Liver (tissue), 9 donors: ENCODE measurements around the gene NAA10. TPM values are rescaled to one million over a fixed set of nuclear protein-coding genes. Genes with fewer than 3 reads are reported as not detected.
A peak's percentile ranks its signal among the peaks of the same experiment; 100 is the strongest.

ENCODE experiments used
- DNase-seq: peaks from one replicate; pipeline ENCODE4 v3.0.0-alpha.2; 2017; ENCODE audit warnings: low spot score
- H3K27ac ChIP-seq, 2 donors: one replicate each; pipeline ENCODE4 v1.7.0; 2013; ENCODE audit warnings: inconsistent platforms in 2 of 2, low read length in 2 of 2, control low read depth in 1 of 2, low read depth in 1 of 2, mild to moderate bottlenecking in 1 of 2
- H3K27me3 ChIP-seq, 4 donors: one replicate each; pipeline versions ENCODE4 v1.6.1 to v1.7.0; 2013; ENCODE audit warnings: low read length in 3 of 4, inconsistent platforms in 1 of 4, mild to moderate bottlenecking in 1 of 4, moderate library complexity in 1 of 4; ENCODE audit not compliant: control insufficient read depth in 4 of 4, insufficient read depth in 4 of 4
- H3K36me3 ChIP-seq, 4 donors: one replicate each; pipeline versions ENCODE4 v1.6.1 to v1.7.0; 2013; ENCODE audit warnings: low read length in 3 of 4, mild to moderate bottlenecking in 3 of 4, low read depth in 1 of 4, moderate library complexity in 1 of 4; ENCODE audit not compliant: control insufficient read depth in 4 of 4, insufficient read depth in 3 of 4
- H3K4me1 ChIP-seq, 4 donors: one replicate each; pipeline versions ENCODE4 v1.6.1 to v1.7.0; 2013; ENCODE audit warnings: low read length in 3 of 4, mild to moderate bottlenecking in 3 of 4, moderate library complexity in 1 of 4; ENCODE audit not compliant: control insufficient read depth in 4 of 4, insufficient read depth in 4 of 4
- H3K4me3 ChIP-seq, 3 donors: one replicate each; pipeline versions ENCODE4 v1.6.1 to v1.7.0; 2013; ENCODE audit warnings: low read length in 3 of 3, control low read depth in 1 of 3, low read depth in 1 of 3, mild to moderate bottlenecking in 1 of 3
- H3K9ac ChIP-seq, 2 donors: one replicate each; pipeline ENCODE4 v1.7.0; 2013; ENCODE audit warnings: low read length in 2 of 2, mild to moderate bottlenecking in 2 of 2, moderate library complexity in 2 of 2, control low read depth in 1 of 2, low read depth in 1 of 2
- H3K9me3 ChIP-seq, 4 donors: one replicate each; pipeline versions ENCODE4 v1.6.1 to v1.7.0; 2013; ENCODE audit warnings: low read length in 3 of 4; ENCODE audit not compliant: control insufficient read depth in 4 of 4
- EGR1 ChIP-seq, 2 donors: IDR thresholded peaks; 2 replicates each; pipeline ENCODE4 v1.6.1; 2016 to 2018; ENCODE audit warnings: antibody characterized with exemption in 2 of 2, low read depth in 2 of 2
- FOXA2 ChIP-seq: IDR thresholded peaks from 2 replicates; pipeline ENCODE4 v1.6.1; 2016; ENCODE audit warnings: antibody characterized with exemption
- GABPA ChIP-seq, 2 donors: IDR thresholded peaks in 1 of 2; conservative IDR thresholded peaks in 1 of 2; 2 replicates each; pipeline ENCODE4 v1.6.1; 2016; ENCODE audit warnings: antibody characterized with exemption in 2 of 2, mild to moderate bottlenecking in 1 of 2, moderate library complexity in 1 of 2
- HNF4G ChIP-seq: IDR thresholded peaks from 2 replicates; pipeline ENCODE4 v1.6.1; 2016; ENCODE audit warnings: antibody characterized with exemption
- JUND ChIP-seq, 2 donors: IDR thresholded peaks; 2 replicates each; pipeline ENCODE4 v1.6.1; 2016; ENCODE audit warnings: antibody characterized with exemption in 2 of 2
- NR2F2 ChIP-seq: IDR thresholded peaks from 2 replicates; pipeline ENCODE4 v1.6.1; 2016; ENCODE audit warnings: antibody characterized with exemption
- RXRA ChIP-seq, 2 donors: IDR thresholded peaks; 2 replicates each; pipeline ENCODE4 v1.6.1; 2017 to 2018; ENCODE audit warnings: antibody characterized with exemption in 2 of 2, mild to moderate bottlenecking in 1 of 2
- SP1 ChIP-seq: IDR thresholded peaks from 2 replicates; pipeline ENCODE4 v1.6.1; 2018; ENCODE audit warnings: antibody characterized with exemption, mild to moderate bottlenecking
- TAF1 ChIP-seq: conservative IDR thresholded peaks from 2 replicates; pipeline ENCODE4 v1.6.1; 2016; ENCODE audit warnings: antibody characterized with exemption, mild to moderate bottlenecking
- YY1 ChIP-seq: IDR thresholded peaks from 2 replicates; pipeline ENCODE4 v1.6.1; 2016; ENCODE audit warnings: antibody characterized with exemption, mild to moderate bottlenecking
- WGBS: extraction: QIAGEN DNeasy Blood & Tissue Kit; methylation state at CpG from one replicate; pipeline ENCODE4 v1.1.7; 2013; 5-methylcytosine and 5-hydroxymethylcytosine counted together
- polyA plus RNA-seq, 2 donors: library from polyadenylated mRNA; stranded (reverse) in 1 of 2; unstranded in 1 of 2; fragments of 200-250 nt in 1 of 2; fragments of >200 nt in 1 of 2; fragmentation: Nextera tagmentation in 1 of 2; extraction: Ambion mirVana in 1 of 2; gene quantifications; one replicate each; pipeline versions ENCODE4 v1.2.1 to v1.2.3, GENCODE V29; 2013 to 2015
- total RNA-seq, 2 donors: library from RNA; depleted of rRNA; stranded (reverse); fragments of >200 nt; gene quantifications; one replicate each; pipeline ENCODE4 v1.2.3, GENCODE V29; 2014
- TF ChIP-seq, protein P1 (sequence below): IDR thresholded peaks from 2 replicates; pipeline ENCODE4 v1.6.1; 2016; ENCODE audit warnings: antibody characterized with exemption
- TF ChIP-seq, protein P2 (sequence below): fragments of 150-350 bp; IDR thresholded peaks from 2 replicates; pipeline ENCODE4 v1.5.1; 2017; ENCODE audit warnings: improper control_type of control experiment, low read depth, low read length; ENCODE audit not compliant: missing input control
- TF ChIP-seq, protein P3 (sequence below): IDR thresholded peaks from 2 replicates; pipeline ENCODE4 v1.6.1; 2016; ENCODE audit warnings: antibody characterized with exemption
- donor health status: healthy.
- donor health status: healthy.
- donor health status: healthy.
- donor health status: healthy.
- donor health status: healthy.

Gene NAA10
- total and polyA plus RNA-seq, 4 donors = 20.5 to 58.8 (median 44.4) TPM

DNA sequence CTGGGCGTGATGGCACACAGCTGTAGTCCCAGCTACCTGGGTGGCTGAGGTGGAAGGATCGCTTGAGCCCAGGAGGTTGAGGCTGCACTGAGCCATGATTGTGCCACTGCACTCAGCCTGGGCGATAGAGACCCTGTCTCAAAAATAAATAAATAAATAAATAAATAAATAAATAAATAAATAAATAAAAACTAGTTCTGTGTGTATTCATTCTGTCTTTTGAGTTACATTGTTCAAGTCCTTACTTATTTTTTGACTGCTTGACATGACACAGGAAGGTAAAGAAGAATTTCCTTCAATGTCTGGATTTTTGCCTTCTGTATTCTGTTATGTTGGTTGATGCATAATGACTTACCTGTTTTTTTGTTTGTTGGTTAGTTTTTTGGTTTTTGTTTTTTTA lies 2.2 kb upstream of the NAA10 start:
- no peak for TF ChIP-seq TAF1
- TF ChIP-seq, protein P1, sequence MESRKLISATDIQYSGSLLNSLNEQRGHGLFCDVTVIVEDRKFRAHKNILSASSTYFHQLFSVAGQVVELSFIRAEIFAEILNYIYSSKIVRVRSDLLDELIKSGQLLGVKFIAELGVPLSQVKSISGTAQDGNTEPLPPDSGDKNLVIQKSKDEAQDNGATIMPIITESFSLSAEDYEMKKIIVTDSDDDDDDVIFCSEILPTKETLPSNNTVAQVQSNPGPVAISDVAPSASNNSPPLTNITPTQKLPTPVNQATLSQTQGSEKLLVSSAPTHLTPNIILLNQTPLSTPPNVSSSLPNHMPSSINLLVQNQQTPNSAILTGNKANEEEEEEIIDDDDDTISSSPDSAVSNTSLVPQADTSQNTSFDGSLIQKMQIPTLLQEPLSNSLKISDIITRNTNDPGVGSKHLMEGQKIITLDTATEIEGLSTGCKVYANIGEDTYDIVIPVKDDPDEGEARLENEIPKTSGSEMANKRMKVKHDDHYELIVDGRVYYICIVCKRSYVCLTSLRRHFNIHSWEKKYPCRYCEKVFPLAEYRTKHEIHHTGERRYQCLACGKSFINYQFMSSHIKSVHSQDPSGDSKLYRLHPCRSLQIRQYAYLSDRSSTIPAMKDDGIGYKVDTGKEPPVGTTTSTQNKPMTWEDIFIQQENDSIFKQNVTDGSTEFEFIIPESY = no peak
- TF ChIP-seq, protein P2, sequence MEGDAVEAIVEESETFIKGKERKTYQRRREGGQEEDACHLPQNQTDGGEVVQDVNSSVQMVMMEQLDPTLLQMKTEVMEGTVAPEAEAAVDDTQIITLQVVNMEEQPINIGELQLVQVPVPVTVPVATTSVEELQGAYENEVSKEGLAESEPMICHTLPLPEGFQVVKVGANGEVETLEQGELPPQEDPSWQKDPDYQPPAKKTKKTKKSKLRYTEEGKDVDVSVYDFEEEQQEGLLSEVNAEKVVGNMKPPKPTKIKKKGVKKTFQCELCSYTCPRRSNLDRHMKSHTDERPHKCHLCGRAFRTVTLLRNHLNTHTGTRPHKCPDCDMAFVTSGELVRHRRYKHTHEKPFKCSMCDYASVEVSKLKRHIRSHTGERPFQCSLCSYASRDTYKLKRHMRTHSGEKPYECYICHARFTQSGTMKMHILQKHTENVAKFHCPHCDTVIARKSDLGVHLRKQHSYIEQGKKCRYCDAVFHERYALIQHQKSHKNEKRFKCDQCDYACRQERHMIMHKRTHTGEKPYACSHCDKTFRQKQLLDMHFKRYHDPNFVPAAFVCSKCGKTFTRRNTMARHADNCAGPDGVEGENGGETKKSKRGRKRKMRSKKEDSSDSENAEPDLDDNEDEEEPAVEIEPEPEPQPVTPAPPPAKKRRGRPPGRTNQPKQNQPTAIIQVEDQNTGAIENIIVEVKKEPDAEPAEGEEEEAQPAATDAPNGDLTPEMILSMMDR = no peak
- Histone ChIP-seq H3K9ac (no peak overlapping the region), H3K4me1 (peaks cover 0 to 15% (median 10%) of the 10 kb centered on the region in 4 donors), H3K9me3 (no peaks in the 10 kb centered on the region), H3K27me3 (no peaks in the 10 kb centered on the region), H3K36me3 (no peaks in the 10 kb centered on the region), H3K27ac (no peak overlapping the region), H3K4me3 (no peak overlapping the region)
- no peak for DNase-seq
- WGBS = 95% methylated on average over 3 of the region's 3 CpGs

DNA sequence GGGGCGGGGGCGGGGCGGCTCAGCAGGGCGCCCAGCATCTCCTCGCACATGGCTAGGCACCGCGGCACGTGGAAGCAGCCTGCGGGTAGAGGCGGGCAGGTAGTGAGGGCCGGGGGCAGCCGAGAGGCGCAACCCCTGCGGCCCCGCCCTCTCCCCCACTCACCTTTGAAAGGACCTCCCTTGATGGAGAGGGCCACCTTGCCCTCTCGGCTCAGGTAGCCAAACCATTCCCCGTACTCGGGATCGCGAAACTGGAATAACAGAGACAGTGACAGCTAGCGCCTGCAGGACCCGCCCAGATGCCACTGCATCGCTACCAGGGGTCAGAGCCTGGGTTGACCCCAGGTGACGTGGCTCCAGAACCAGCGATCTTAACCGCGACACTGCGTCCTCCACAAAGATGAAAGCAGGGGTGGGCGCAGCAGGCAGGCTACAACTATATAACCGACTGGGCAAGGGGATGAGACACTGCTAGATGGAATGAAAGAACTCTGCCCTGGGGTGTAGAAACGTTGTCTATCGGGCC lies 552 bp upstream of the NAA10 start:
- peaks cover 0 to 14% (median 9%) of the 10 kb centered on the region in 4 donors for H3K4me1 ChIP-seq
- WGBS = 7% methylated on average over 32 of the region's 32 CpGs
- no peaks in the 10 kb centered on the region for H3K9me3 ChIP-seq
- TF ChIP-seq EGR1 (IDR thresholded peaks at IDR 0.05; ENCODE audit: low read depth in 2 of 2) = no peak
- no peak for TF ChIP-seq JUND (IDR thresholded peaks at IDR 0.05)
- no peak for TF ChIP-seq YY1
- TF ChIP-seq SP1 = peak; percentile 7
- TF ChIP-seq FOXA2 = no peak
- no peak for TF ChIP-seq GABPA (IDR thresholded peaks at IDR 0.05 in 1 of 2, conservative IDR thresholded peaks at IDR 0.05 in 1 of 2)
- no peak for TF ChIP-seq HNF4G
- TF ChIP-seq, protein P1 = no peak
- TF ChIP-seq, protein P3, sequence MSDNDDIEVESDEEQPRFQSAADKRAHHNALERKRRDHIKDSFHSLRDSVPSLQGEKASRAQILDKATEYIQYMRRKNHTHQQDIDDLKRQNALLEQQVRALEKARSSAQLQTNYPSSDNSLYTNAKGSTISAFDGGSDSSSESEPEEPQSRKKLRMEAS = no peak
- no peak for TF ChIP-seq NR2F2
- TF ChIP-seq RXRA (IDR thresholded peaks at IDR 0.05) = peak in 1 of 2 donors; percentile 47
- no peak overlapping the region for H3K9ac ChIP-seq
- DNase-seq = no peak
- H3K27ac ChIP-seq = no peak overlapping the region
- H3K27me3 ChIP-seq = no peaks in the 10 kb centered on the region
- peaks cover 0 to 11% (median under 1%) of the 10 kb centered on the region in 4 donors for H3K36me3 ChIP-seq
- peak overlapping the region; percentile 7 to 90 (median 39) for H3K4me3 ChIP-seq
